GM12892 (cell line): ENCODE data around the gene PRPS1L1.

Experiments used
- POLR2A ChIP-seq: IDR thresholded peaks from 2 replicates; pipeline ENCODE4 v1.6.1; 2011; ENCODE audit warnings: low read depth, low read length, control low read depth
- POLR2AphosphoS5 ChIP-seq: IDR thresholded peaks from 2 replicates; pipeline ENCODE4 v1.6.1; 2011; ENCODE audit warnings: low read depth, low read length, control low read depth

GRCh38 chr7:17991866-17992648 lies 35.6 kb downstream of the PRPS1L1 start:
- TF ChIP-seq POLR2AphosphoS5 (no peak), POLR2A (no peak)
